HG03354 (cell line): ENCODE results near the gene G3BP1.
"Not testable (repeated sequence)": the region's sequence is repeated elsewhere in the genome, so short reads cannot be mapped to it uniquely, and the experiment has no call there.

ENCODE experiments used
- ATAC-seq: cut with Tn5 transposase; IDR thresholded peaks from one replicate; pipeline ENCODE4 v1.9.1; 2021; ENCODE audit warnings: mild to moderate bottlenecking; ENCODE audit not compliant: unreplicated experiment, poor library complexity, severe bottlenecking

Gene G3BP1

GRCh38 chr5:151832843-151833242, 61.1 kb downstream of the G3BP1 start:
- ATAC-seq, result not testable (repeated sequence)

- no peak for ATAC-seq
Measured at GRCh38 chr5:151846765-151847164, 75.0 kb downstream of the G3BP1 start.

- ATAC-seq, result no peak
Measured at GRCh38 chr5:151847871-151848270, 76.1 kb downstream of the G3BP1 start.

- no peak for ATAC-seq
Measured at GRCh38 chr5:151855701-151856100, 83.9 kb downstream of the G3BP1 start.

- ATAC-seq, result no peak
Measured at GRCh38 chr5:151856861-151857260, 85.1 kb downstream of the G3BP1 start.

GRCh38 chr5:151860867-151861266, 89.1 kb downstream of the G3BP1 start:
- ATAC-seq, result not testable (repeated sequence)
